NCI-H1105 (cell line): ENCODE results near the gene AGBL3.

ENCODE experiments used
- DNase-seq: peaks from one replicate; lab custom pipeline; 2025; lab: John Stamatoyannopoulos, UW

AGBL3 gene

DNA sequence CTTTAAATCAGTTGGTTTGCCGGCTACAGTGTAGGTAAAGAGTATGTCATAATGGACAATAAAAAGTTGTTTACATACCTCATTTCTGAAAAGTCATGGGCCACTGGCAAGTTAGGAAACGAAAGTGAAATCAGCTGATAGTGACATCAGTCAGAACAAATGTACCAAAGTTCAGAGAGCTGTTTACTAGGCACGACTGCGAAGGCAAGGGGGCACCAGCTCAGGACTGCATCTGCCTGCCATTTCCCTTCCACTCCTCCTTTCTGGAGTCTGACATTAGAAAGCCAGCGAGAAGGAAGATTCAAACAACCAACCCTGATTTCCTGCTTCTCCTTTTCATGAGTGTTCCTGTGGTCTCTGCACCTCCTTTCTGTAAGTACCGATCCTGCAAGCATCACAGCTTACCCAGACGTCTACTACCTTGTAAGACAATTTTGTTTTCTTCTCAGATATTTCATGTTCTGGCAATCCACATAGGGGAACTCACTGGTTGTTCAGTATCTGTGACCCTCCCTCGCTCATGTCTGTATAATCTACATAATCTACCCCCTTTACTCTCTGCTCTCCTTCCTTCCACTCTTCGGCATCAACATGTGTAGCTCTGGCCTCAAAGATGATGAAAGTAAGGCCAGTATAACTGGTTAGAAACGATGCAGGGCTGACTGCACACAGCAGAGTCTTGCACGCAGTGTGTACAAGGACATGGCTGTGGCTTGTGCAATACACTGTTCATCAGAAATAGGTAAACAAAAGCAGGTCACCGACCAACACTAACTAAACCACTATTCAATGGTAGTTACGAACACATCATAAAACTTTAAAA is 161.8 kb downstream of the AGBL3 start, which contains the start of gene TMEM140:
TSS of gene TMEM140 (plus strand) at position 174 of the 823 bp plus-strand sequence. CDS start 16,370 bp downstream, outside the sequence.
- DNase-seq: no peak

- DNase-seq: no peak
Measured at GRCh38 chr7:135150072-135150782, 163.9 kb downstream of the AGBL3 start.

GRCh38 chr7:135151132-135151531 is 164.8 kb downstream of the AGBL3 start:
- DNase-seq: no peak

DNA sequence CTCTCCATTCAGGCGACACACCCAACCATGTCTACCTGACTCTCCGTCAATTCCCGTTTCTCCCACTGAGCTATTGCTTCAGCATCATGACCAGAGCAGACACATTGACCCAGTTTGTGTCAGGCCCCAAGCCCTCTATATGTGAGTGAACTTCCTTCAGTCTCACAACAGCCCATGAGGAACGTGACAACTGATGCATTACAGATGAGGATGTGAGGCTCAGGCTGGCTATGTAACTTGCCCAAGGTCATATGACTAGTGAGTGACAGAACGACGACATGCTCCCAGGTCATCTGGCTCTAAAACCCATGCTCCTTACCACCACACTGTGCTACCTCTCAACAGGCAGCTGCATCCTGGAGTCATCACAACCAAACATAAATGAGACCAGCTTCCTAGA is 165.2 kb downstream of the AGBL3 start:
- no peak for DNase-seq

DNA sequence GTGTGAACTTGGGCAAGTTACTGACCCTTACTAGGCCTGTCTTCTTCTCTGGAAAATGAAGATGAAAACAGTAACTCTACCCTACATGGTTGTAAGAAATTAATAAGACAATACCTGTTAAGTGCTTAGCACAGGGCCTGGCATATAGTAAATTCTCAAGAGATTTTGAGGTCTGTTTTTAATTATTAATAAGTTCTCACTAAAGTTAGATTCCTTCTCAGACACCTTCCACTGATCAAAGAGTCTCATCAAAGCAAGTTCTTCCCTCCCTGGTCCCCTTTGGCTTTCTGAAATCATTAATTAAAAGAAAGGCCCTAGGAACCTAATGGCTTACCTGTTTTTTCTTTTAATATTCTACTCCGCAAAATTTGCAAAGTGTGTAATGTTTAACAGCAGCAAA is 166.1 kb downstream of the AGBL3 start:
- DNase-seq: no peak

- DNase-seq: no peak
Measured at GRCh38 chr7:135154734-135155133, 168.4 kb downstream of the AGBL3 start.

DNA sequence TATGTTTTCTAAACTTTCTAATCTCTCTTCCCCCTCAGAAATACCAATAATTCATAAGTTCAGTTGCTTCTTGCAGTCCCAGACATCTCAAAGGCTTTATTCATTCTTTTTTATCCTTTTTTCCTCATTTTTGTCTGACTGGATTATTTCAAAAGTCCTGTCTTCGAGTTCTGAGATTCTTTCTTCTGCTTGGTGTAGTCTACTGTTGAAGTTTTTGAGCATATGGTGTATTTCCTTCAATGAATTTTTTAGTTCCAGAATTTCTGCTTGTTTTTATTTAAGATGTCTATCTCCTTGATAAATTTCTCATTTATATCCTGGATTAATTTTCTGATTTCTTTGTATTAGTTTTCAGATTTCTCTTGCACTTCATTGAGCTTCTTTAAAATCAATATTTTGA is 170.0 kb downstream of the AGBL3 start:
- DNase-seq: no peak

GRCh38 chr7:135158141-135158655 is 171.9 kb downstream of the AGBL3 start:
- DNase-seq: no peak

DNA sequence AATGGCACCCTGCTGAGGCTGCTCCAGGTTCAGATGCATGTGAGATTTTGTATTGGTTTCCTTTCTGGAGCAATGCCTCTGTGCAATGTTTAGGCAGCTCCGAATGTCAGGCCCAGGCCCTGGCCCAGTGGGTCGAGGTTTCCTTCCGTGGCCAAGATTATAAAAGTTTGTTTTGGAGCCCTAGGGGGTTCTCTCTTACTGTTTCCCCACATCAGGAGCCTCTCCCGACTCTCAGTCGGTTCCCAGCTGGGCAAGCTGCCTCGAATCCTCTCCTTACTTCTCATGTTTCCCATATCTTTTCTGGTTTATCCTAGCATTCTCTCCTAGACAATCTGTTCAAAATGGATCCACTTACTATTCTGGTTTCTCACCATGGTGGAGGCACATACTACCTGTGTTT is 172.6 kb downstream of the AGBL3 start:
- DNase-seq: no peak

DNA sequence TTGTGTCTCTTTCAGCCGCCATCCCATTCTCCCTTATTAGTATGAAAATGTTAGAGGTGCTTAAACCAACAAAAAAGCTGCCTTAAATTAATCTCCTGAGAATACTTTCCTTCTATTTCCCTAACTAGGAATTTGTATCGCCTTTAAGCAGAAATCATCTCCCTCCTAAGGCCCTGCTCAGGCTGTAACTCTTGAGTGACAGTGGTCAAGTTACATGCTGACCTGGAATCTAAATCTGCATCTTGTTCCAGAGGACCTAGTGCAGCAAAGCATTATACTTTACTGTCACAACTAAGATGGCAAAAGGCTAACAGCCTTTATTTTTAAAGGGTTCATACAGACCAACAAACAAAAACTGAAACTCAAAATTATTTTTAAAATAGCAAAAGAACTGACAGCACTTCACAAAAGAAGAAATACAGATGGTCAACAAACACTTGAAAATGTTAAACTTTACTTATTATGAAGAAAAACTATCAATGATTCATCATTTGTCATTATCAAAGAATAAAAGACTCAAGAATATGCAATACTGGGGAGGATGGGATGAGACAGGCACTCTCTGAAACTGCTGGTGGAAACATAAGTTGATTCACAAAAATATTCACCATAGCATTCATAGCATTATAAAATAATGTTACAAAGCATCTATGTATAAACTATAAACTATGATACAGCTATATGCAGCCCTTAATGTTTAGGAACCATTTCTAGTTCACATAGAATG is 173.2 kb downstream of the AGBL3 start:
- DNase-seq: no peak

DNA sequence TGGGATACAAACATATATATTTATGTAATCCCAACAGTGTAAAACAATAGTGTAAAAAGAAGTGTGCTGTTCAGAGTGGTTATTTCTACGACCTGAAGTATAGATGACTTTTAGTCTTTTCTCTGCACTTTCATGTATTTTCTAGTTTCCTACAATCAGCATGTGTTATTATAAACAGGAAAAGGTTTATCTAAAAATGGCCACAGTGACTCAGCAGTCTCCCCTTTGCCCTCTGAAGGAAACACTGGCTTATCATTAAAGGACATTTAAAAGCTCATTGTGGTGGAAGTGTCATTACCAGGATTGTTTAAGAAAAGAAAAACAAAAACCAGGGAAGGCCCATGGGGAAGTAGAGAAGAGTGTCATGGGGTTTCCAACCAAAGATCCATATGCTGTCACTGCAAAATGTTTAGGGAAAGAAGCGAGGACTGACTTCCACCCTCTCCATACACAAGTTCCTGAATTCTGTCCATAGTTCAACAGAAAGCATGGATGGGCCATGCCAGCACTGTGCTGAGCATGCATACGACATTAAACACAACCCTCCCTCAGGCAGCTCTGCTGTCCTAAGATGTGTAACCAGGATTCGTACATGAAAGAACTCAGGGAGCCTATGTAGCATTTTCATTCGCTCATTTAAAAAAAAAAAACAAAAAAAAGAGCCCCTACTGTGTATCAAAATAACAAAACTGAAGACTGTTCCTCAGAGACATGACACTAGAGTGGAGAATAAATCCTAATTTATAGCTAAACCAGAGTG is 174.0 kb downstream of the AGBL3 start:
- DNase-seq: no peak

GRCh38 chr7:135160858-135161653 is 174.7 kb downstream of the AGBL3 start:
- no peak for DNase-seq

DNA sequence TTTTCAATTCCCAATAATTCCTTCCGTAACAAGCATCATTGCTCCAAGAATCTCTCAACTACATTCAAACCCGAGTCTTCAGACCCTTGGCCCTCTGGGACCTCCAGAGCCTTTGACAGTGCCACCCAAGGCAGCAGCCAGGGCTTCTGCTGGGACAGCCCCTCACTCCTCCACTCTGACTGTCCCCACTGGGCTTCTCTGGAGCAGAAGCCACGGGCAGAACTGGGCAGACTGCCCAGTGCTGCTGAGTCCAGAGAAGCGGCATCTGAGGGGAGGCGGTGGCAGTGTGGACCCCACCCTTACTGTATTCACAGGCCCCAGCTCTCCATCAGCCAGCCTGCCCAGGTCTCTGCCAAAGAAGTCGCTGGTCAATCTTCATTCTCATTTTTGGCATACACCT is 175.4 kb downstream of the AGBL3 start:
- no peak for DNase-seq

DNA sequence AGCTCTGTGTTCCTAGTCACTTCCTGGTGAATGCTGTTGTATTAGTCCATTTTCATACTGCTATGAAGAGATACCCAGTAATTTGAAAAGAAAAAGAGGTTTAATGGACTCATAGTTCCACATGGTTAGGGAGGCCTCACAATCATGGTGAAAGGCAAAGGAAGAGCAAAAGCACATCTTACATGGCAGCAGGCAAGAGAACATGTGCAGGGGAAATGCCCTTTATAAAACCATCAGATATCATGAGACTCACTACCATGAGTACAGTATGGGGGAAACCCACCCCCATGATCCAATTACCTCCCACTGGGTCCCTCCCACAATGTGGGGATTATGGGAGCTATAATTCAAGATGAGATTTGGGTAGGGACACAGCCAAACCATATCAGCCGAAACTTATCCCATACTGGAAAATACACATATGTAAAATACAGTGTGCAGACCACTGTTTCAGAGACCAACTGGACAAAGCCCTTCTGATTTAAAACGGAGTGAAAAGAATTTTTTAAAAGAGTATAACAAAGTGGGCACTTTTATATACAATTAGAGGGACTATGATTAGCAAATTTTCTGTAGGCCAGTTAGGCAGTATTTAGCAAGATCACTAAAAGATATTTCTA is 176.2 kb downstream of the AGBL3 start:
- DNase-seq: no peak

DNA sequence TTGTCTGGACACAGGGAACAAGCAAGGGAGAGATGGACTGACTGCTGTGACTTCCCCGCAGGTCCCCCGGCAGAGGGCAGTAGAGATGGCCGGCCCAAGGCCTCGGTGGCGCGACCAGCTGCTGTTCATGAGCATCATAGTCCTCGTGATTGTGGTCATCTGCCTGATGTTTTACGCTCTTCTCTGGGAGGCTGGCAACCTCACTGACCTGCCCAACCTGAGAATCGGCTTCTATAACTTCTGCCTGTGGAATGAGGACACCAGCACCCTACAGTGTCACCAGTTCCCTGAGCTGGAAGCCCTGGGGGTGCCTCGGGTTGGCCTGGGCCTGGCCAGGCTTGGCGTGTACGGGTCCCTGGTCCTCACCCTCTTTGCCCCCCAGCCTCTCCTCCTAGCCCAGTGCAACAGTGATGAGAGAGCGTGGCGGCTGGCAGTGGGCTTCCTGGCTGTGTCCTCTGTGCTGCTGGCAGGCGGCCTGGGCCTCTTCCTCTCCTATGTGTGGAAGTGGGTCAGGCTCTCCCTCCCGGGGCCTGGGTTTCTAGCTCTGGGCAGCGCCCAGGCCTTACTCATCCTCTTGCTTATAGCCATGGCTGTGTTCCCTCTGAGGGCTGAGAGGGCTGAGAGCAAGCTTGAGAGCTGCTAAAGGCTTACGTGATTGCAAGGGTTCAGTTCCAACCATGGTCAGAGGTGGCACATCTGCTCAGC is 178.2 kb downstream of the AGBL3 start:
- DNase-seq: no peak

GRCh38 chr7:135165862-135166261 is 179.6 kb downstream of the AGBL3 start:
- DNase-seq: no peak

DNA sequence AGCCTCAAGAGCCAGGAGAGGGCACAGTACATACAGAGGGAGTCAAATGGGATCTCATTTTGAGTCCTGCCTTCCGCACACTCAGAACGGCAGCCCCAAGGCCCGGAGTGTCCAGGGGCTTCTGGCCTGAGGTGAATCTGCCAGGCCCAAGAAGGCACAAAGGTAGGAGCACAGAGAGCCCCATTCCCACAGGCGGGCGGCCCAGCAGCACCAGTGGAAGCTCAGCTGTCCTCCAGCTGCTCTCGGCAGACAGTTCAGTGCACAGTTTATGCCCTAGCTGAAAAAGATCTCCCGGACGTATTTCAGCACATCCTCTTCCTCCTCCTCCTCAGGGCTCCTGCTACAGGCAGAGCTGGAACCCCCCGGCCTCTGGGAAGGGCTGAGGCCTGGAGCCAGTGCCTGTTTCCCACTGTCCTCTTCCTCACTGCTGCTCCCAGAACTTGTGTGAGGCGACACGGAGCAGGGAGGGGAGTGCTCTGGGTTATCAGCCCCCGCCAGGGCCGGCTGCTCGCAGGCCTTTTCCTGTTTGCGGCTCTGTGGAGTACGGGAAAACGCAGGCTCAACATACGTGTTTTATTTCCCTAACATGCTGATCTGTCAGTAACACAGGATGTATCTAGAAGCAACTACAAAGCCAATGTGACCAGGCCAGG is 180.2 kb downstream of the AGBL3 start:
- DNase-seq: no peak

GRCh38 chr7:135167365-135167917 is 181.1 kb downstream of the AGBL3 start:
- DNase-seq: no peak

GRCh38 chr7:135168001-135168400 is 181.7 kb downstream of the AGBL3 start:
- no peak for DNase-seq
